NCI-H748 (cell line): ENCODE data around the gene ZIK1.

ENCODE experiments used
- DNase-seq: peaks from one replicate; lab custom pipeline; 2025; ENCODE audit not compliant: unreplicated experiment; lab: John Stamatoyannopoulos, UW

ZIK1 gene

DNA sequence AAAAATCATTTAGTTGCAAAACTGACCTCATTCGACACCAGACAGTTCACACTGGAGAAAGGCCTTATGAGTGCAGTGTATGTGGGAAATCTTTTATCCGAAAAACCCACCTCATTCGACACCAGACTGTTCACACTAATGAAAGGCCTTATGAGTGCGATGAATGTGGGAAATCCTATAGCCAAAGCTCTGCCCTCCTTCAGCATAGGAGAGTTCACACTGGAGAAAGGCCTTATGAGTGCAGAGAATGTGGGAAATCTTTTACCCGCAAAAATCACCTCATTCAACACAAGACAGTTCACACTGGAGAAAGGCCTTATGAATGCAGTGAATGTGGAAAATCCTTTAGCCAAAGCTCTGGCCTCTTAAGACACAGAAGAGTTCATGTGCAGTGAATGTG lies 23.0 kb downstream of the ZIK1 start:
- no peak for DNase-seq

DNA sequence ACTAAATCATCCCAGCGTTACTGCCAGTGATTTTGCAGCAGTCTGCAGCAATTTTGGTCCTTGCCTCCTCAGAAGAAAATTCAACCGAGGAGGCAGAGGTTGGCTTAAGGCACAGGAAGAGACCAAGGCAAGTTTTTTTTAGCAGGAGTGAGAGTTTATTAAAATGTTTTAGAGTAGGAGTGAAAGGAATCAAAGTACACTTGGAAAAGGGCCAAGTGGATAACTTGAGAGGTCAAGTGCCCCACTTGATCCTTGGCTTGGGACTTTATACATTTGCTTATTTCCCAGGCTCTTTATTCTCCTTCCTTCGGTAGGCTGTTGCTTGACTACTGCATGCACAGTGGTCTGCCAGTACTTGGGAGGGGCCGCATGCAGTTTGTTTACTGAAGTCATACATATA lies 27.2 kb downstream of the ZIK1 start:
- DNase-seq: no peak

DNA sequence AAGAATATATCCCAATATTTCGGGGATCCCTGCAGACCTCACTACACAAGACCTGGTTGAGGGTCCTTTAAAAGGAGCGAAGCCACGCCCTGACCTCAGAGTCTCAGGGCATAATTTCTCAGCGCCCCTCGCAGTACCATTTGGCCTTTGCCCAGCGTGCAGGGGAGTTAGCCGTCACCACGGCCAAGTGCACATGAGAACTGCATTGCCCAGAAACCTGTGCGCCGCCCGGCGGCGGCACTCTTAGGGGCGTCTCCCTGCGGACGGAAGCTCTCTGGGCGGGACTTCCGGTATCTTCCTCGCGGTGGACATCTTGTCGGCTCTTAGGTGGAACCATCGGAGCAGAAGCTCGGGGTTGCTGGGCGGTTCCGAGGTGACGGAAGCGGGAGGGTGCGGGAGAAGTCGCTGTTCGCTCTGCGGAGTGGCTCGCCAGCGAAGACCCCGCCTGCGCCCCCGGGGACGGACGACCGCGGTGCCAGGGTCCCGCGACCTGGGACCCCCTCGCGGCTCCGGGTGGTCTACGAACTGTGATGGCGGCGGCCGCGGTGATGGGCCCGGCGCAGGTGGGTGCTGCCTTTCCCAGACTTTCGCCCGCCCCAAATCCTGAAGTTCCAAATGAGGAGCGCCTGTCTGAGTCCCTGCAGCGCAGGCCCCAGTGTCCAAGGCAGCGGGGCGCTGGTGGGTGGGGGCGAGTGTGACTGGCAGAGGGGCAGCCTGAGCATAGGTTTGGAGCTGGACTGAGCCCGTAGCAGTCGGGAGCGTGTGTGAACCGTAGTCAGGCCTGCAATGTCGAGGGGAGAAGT lies 30.2 kb downstream of the ZIK1 start, which contains the start of gene ZNF134:
TSS of gene ZNF134 (plus strand) at position 302 of the 803 bp plus-strand sequence. CDS start 5,227 bp downstream, outside the sequence.
- peak; percentile 97 for DNase-seq

GRCh38 chr19:57615346-57615745 lies 31.4 kb downstream of the ZIK1 start:
- DNase-seq: no peak

- DNase-seq: no peak
Observed at GRCh38 chr19:57620673-57621348, 36.9 kb downstream of the ZIK1 start.

GRCh38 chr19:57623091-57623490 lies 39.1 kb downstream of the ZIK1 start:
- DNase-seq: no peak

DNA sequence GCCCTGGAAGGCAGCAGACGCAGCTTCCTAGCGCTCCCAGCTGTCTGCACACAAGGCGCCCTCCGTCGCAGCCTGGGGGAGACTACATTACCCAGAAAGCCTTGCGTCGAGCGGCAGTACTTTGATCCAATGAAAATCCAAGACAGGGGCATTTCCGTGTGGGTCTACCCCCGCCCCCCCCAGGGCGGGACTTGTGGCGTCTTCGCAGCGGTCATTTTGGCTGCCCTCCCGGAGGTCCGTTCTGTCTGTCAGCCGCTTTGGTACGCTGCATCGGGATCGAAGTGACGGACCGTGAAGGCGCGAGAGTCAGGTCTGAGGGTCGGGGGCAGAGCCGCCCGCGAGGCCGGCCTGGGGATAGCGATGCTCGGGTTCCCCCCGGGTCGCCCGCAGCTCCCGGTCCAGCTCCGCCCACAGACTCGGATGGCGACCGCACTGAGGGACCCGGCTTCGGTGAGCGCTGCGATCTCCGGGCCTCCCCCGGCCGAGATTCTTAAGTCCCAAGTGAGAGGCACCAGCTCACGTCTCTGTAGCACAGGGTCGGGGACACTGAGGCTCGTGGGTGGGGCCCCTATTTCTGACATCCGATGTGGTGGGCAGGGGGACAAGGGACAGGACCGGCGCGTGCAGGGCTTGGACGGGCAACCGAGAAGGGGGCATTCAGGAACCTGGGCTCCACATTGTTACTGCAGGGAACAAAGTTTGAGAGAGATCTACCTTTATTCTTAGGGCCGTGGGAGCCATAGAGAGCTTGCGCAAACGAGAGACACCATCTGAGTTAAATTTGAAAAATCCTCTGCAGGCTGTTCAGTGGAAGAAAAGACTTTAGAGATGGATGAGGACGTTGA lies 49.3 kb downstream of the ZIK1 start, which contains the start of gene ZNF211:
TSS of gene ZNF211 (plus strand) at position 182 of the 845 bp plus-strand sequence. CDS start at position 361, 179 bp downstream.
- DNase-seq: peak; percentile 97

- no peak for DNase-seq
Observed at GRCh38 chr19:57633832-57634131, 49.8 kb downstream of the ZIK1 start.

DNA sequence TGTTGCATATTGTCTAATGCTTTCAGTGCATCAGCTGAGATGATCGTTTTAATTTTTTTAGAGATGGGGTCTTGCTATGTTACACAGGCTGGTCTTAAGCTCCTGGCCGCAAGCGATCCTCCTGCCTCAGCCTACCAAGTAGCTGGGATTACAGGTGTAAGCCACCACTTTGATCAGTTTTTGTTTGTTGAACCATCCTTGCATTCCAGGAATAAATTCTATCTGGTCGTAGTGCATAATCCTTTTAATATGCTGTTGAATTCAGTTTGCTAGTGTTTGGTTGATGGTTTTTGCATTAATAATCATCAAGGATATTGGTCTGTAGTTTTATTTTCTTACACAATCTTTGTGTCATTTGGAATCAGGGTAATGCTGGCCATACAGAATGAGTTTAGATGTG lies 53.4 kb downstream of the ZIK1 start:
- no peak for DNase-seq

GRCh38 chr19:57641715-57642234 lies 57.8 kb downstream of the ZIK1 start:
- DNase-seq: no peak

DNA sequence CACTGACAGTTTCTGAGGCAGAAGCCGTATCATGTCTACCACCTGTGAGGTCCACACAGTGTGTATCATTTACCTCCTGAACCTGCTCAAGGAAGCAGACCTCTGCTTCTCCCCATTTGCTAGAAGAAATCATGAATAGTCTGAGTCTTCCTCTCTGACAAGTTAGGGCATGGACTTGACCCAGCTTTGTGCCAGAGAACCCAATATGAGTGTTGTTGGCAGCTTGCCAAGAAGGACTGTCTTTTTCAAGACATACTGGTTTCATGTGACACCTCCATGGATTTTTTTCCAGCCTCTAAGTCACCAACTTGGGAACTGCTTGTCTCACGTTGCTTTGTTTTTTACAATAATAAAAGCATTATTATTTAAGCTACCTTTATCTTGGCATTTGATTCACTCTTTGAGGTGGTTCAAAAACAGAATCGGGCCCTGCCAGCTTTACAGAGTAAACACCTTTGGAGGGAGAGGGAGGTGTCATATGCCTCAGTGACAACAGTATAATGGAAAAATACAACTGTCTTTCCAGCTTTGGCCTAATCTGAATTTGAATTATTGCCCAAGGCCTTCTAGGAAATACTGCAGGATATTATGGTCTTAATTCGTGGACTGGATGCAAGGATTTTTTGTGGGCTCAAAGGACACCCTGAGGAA lies 58.6 kb downstream of the ZIK1 start:
- peak; percentile 15 for DNase-seq
